CD14-positive monocyte (primary cell): ENCODE results near the gene ITM2B. TPM values are rescaled to one million over a fixed set of nuclear protein-coding genes. Genes with fewer than 3 reads are reported as not detected.
A peak's percentile ranks its signal among the peaks of the same experiment; 100 is the strongest.

Source experiments
- DNase-seq, 3 donors: peaks; one replicate each; pipeline ENCODE4 v3.0.0-alpha.2; 2011 to 2022
- H2AFZ ChIP-seq: 2 replicates; pipeline ENCODE4 v1.6.0; 2012; ENCODE audit warnings: mild to moderate bottlenecking, low read depth, low read length, inconsistent platforms; ENCODE audit not compliant: insufficient read depth, poor library complexity, severe bottlenecking
- H3K27ac ChIP-seq, 2 donors: 1 replicate in 1 of 2; 2 replicates in 1 of 2; pipeline ENCODE4 v1.5.1; 2012 to 2013; ENCODE audit warnings: low read length in 2 of 2, control low read depth in 1 of 2, inconsistent platforms in 1 of 2, low read depth in 1 of 2, mild to moderate bottlenecking in 1 of 2
- H3K27me3 ChIP-seq, 2 donors: one replicate each; pipeline versions ENCODE4 v1.6.0 to v1.6.1; 2011 to 2013; ENCODE audit warnings: low read length in 2 of 2; ENCODE audit not compliant: control insufficient read depth in 2 of 2, insufficient read depth in 2 of 2
- H3K36me3 ChIP-seq, 2 donors: replicated peaks in 1 of 2; 1 replicate in 1 of 2; 2 replicates in 1 of 2; pipeline versions ENCODE4 v1.5.1 to v1.6.1; 2012 to 2013; ENCODE audit warnings: low read length in 2 of 2, control low read depth in 1 of 2, inconsistent platforms in 1 of 2, mild to moderate bottlenecking in 1 of 2; ENCODE audit not compliant: insufficient read depth in 2 of 2, control insufficient read depth in 1 of 2
- H3K4me1 ChIP-seq, 2 donors: 1 replicate in 1 of 2; 2 replicates in 1 of 2; pipeline versions ENCODE4 v1.5.1 to v1.6.1; 2012 to 2013; ENCODE audit warnings: low read length in 2 of 2, control low read depth in 1 of 2, inconsistent platforms in 1 of 2, mild to moderate bottlenecking in 1 of 2, moderate library complexity in 1 of 2; ENCODE audit not compliant: insufficient read depth in 2 of 2, control insufficient read depth in 1 of 2
- H3K4me2 ChIP-seq: replicated peaks from 2 replicates; pipeline ENCODE3; 2012; ENCODE audit warnings: low read length, moderate library complexity, mild to moderate bottlenecking; ENCODE audit not compliant: poor library complexity, severe bottlenecking; ENCODE audit errors: extremely low read depth
- H3K4me3 ChIP-seq, 3 experiments: fragments of 200-600 bp in 1 of 3; sonication (generic) in 1 of 3; replicated peaks in 1 of 3; 1 replicate in 2 of 3; 2 replicates in 1 of 3; pipeline ENCODE4 v1.5.1; 2011 to 2013; ENCODE audit warnings: low read length in 3 of 3, mild to moderate bottlenecking in 3 of 3, control low read depth in 2 of 3, low read depth in 2 of 3, inconsistent platforms in 1 of 3, moderate library complexity in 1 of 3
- H3K79me2 ChIP-seq: 2 replicates; pipeline ENCODE4 v1.6.0; 2012; ENCODE audit warnings: mild to moderate bottlenecking, control low read depth, inconsistent platforms, low read length, moderate library complexity; ENCODE audit not compliant: insufficient read depth
- H3K9ac ChIP-seq: 2 replicates; pipeline ENCODE4 v1.6.0; 2017; ENCODE audit warnings: low read length, mild to moderate bottlenecking; ENCODE audit not compliant: insufficient read depth, poor library complexity, severe bottlenecking
- H3K9me3 ChIP-seq, 2 donors: replicated peaks in 1 of 2; 1 replicate in 1 of 2; 2 replicates in 1 of 2; pipeline versions ENCODE4 v1.5.1 to v1.6.1; 2012 to 2013; ENCODE audit warnings: low read length in 2 of 2, control low read depth in 1 of 2; ENCODE audit not compliant: control insufficient read depth in 1 of 2, insufficient read depth in 1 of 2
- H4K20me1 ChIP-seq: 2 replicates; pipeline ENCODE4 v1.6.0; 2012; ENCODE audit warnings: mild to moderate bottlenecking, low read length, control low read depth, moderate library complexity; ENCODE audit not compliant: insufficient read depth
- H3K27ac Mint-ChIP-seq, 7 donors: one replicate each; pipeline ENCODE4 v1.8.0; 2020; ENCODE audit warnings: mild to moderate bottlenecking in 7 of 7, mixed read lengths in 7 of 7, moderate library complexity in 6 of 7, inconsistent platforms in 2 of 7
- H3K27me3 Mint-ChIP-seq, 3 donors: one replicate each; pipeline ENCODE4 v1.8.0; 2021 to 2022; ENCODE audit warnings: low read depth in 3 of 3, mild to moderate bottlenecking in 3 of 3, mixed read lengths in 3 of 3, moderate library complexity in 3 of 3, inconsistent platforms in 1 of 3
- H3K36me3 Mint-ChIP-seq, 2 donors: one replicate each; pipeline ENCODE4 v1.8.0; 2020; ENCODE audit warnings: mixed read lengths in 2 of 2, inconsistent platforms in 1 of 2, mild to moderate bottlenecking in 1 of 2
- H3K4me1 Mint-ChIP-seq: one replicate; pipeline ENCODE4 v1.8.0; 2020; ENCODE audit warnings: mild to moderate bottlenecking, mixed read lengths
- H3K4me3 Mint-ChIP-seq, 2 donors: one replicate each; pipeline ENCODE4 v1.8.0; 2020; ENCODE audit warnings: mild to moderate bottlenecking in 2 of 2, mixed read lengths in 2 of 2, moderate library complexity in 1 of 2
- H3K9me3 Mint-ChIP-seq, 7 donors: one replicate each; pipeline ENCODE4 v1.8.0; 2020 to 2022; ENCODE audit warnings: mixed read lengths in 7 of 7, mild to moderate bottlenecking in 6 of 7, moderate library complexity in 6 of 7, inconsistent platforms in 2 of 7
- CTCF ChIP-seq: fragments of 200-600 bp; IDR thresholded peaks from one replicate; pipeline ENCODE4 v1.8.0; 2022; ENCODE audit warnings: antibody characterized with exemption, mild to moderate bottlenecking
- WGBS: methylation state at CpG from one replicate; pipeline ENCODE4 v1.1.5; 2013; ENCODE audit warnings: missing lambda C conversion rate; ENCODE audit not compliant: insufficient coverage; 5-methylcytosine and 5-hydroxymethylcytosine counted together
- intact Hi-C, 2 donors: fragments of 100-400 bp; cut with micrococcal nuclease; formaldehyde crosslinking; loops; one replicate each; pipeline versions ENCODE4 v1.15.0 to v1.15.1; 2023
- polyA plus RNA-seq, 3 donors: library from polyadenylated mRNA; depleted of rRNA in 1 of 3; unstranded in 2 of 3; stranded (reverse) in 1 of 3; fragments of 300-500 nt in 2 of 3; fragments of >200 nt in 1 of 3; fragmentation: Illumina TruSeq in 2 of 3; gene quantifications; 1 replicate in 2 of 3; 2 replicates in 1 of 3; pipeline ENCODE4 v1.2.3, GENCODE V29; 2012 to 2021

ITM2B gene
- polyA plus RNA-seq, 3 donors, result 702 to 1,657 (median 1,502) TPM

- no peak for DNase-seq
- Histone ChIP-seq H3K4me3 (no peak overlapping the region), H3K27me3 (no peaks in the 10 kb centered on the region), H3K9ac (no peak overlapping the region), H3K27ac (no peak overlapping the region), H3K9me3 (no peaks in the 10 kb centered on the region), H3K36me3 (no peaks in the 10 kb centered on the region), H4K20me1 (no peaks in the 10 kb centered on the region), H2AFZ (no peak overlapping the region), H3K4me2 (no peak overlapping the region), H3K79me2 (peaks cover 12% of the 10 kb centered on the region), H3K4me1 (peaks cover 2 to 8% of the 10 kb centered on the region in 2 donors)
- no peak overlapping the region for H3K27ac Mint-ChIP-seq
- no CpG with 5 or more reads among the region's 2 CpGs for WGBS
- peaks cover 12% of the 10 kb centered on the region for H3K4me1 Mint-ChIP-seq
- no peak overlapping the region for H3K4me3 Mint-ChIP-seq
- intact Hi-C loops, result no loop called here
- peaks cover 0 to 3% (median under 1%) of the 10 kb centered on the region in 3 donors for H3K27me3 Mint-ChIP-seq
- H3K36me3 Mint-ChIP-seq, result no peaks in the 10 kb centered on the region
- no peaks in the 10 kb centered on the region for H3K9me3 Mint-ChIP-seq
- no peak for TF ChIP-seq CTCF
These were observed 66.6 kb downstream of the ITM2B start for GRCh38 chr13:48299591-48299990.

- no peak for TF ChIP-seq CTCF
- peaks cover 46% of the 10 kb centered on the region for H3K79me2 ChIP-seq
- H3K9ac ChIP-seq, result peak overlapping the region; percentile 100
- Mint-ChIP-seq H3K4me3 (peak overlapping the region; percentile 95 to 98), H3K9me3 (no peaks in the 10 kb centered on the region), H3K27me3 (peaks cover 0 to 2% (median 0%) of the 10 kb centered on the region in 3 donors), H3K36me3 (peaks cover 13 to 17% of the 10 kb centered on the region in 2 donors), H3K4me1 (peaks cover 27% of the 10 kb centered on the region), H3K27ac (peak overlapping the region; percentile 97 to 99 (median 99))
- peak overlapping the region; percentile 86 for H3K4me2 ChIP-seq
- peaks cover 18 to 26% of the 10 kb centered on the region in 2 donors for H3K4me1 ChIP-seq
- peak overlapping the region; percentile 98 for H2AFZ ChIP-seq
- H3K27me3 ChIP-seq, result no peaks in the 10 kb centered on the region
- H4K20me1 ChIP-seq, result peaks cover 14% of the 10 kb centered on the region
- H3K9me3 ChIP-seq, result no peaks in the 10 kb centered on the region
- H3K36me3 ChIP-seq, result peaks cover 6 to 16% of the 10 kb centered on the region in 2 donors
- WGBS, result 0% methylated on average over 3 of the region's 12 CpGs
- H3K27ac ChIP-seq, result peak overlapping the region; percentile 87 to 99
- H3K4me3 ChIP-seq, result peak overlapping the region; percentile 60 to 97 (median 93)
- intact Hi-C loops, result loop anchor here in 1 of 2 donors (5.0 kb wide), 1 partner anchor 71 kb away; the partner anchor contains the start of gene ITM2B
- peak in 2 of 3 donors; percentile 46 to 68 for DNase-seq
These were observed 69.9 kb downstream of the ITM2B start for GRCh38 chr13:48302871-48303358.
